ENCODE data around the gene IDH2.

GRCh38 chr15:90078965-90079364 is 23.3 kb downstream of the IDH2 start:
- TF ChIP-seq EZH2 (IDR thresholded peaks at IDR 0.05), result no peak
- no peak for TF ChIP-seq POLR2AphosphoS5 (IDR thresholded peaks at IDR 0.05; ENCODE audit: borderline replicate concordance, low read depth, low read length)
